Measurements from ENCODE around the gene GALNT17.

DNA sequence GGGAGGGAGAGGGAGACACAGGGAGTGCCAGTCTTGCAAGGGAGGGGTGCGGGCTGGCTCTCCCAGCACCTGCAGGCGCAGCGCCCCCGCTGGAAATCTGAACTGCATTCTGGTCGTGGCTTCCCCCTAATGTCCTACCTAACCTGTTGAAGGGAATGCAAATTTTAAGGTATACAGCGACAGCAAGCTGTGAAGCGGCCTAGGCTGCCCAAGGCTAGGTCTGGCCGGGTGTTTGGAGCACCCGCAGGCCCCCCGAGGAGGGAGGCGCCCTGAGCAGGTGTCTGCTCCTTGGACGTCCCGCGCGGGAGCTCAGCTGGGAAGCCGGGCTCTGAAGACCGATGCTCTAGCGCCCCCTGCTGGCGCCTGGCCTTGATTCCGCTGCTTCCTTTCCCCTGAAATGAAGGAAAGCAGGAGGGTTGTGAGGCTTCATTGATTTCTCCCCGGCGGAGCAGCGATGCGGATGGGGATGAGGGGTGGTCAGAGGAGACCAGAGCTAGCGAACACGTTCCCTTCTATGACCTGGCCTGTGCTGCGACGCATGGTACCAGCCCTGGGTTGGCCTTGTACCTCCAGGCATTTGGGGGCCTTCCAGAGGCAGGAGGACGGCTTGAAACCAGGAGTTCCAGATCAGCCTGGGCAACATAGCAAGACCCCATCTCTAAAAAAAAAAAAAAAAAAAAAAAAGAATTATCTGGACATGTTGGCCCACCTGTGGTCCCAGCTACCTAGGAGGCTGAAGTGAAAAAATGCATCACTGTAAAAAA, 601.3 kb downstream of the GALNT17 start:
- TF ChIP-seq POLR2A (IDR thresholded peaks at IDR 0.05; ENCODE audit: low read length) (no peak), GATA1 (IDR thresholded peaks at IDR 0.05; ENCODE audit: low read depth, low read length) (no peak)

All from erythroblast (primary cell).